LNCaP clone FGC (cell line): Measurements from ENCODE around the gene SLC13A2.

Source experiments
- DNase-seq: peaks from one replicate; pipeline ENCODE4 v3.0.0-alpha.2; 2011; ENCODE audit warnings: low read depth
- H3K4me3 ChIP-seq: 2 replicates; pipeline ENCODE4 v1.5.1; 2011; ENCODE audit warnings: mild to moderate bottlenecking, low read depth, low read length, control low read depth
- TF ChIP-seq, protein P1 (sequence below): IDR thresholded peaks from 2 replicates; pipeline ENCODE4 v1.5.1; 2012; ENCODE audit warnings: mild to moderate bottlenecking; ENCODE audit not compliant: control insufficient read depth, insufficient read depth; ENCODE audit errors: extremely low read depth

Gene SLC13A2

DNA sequence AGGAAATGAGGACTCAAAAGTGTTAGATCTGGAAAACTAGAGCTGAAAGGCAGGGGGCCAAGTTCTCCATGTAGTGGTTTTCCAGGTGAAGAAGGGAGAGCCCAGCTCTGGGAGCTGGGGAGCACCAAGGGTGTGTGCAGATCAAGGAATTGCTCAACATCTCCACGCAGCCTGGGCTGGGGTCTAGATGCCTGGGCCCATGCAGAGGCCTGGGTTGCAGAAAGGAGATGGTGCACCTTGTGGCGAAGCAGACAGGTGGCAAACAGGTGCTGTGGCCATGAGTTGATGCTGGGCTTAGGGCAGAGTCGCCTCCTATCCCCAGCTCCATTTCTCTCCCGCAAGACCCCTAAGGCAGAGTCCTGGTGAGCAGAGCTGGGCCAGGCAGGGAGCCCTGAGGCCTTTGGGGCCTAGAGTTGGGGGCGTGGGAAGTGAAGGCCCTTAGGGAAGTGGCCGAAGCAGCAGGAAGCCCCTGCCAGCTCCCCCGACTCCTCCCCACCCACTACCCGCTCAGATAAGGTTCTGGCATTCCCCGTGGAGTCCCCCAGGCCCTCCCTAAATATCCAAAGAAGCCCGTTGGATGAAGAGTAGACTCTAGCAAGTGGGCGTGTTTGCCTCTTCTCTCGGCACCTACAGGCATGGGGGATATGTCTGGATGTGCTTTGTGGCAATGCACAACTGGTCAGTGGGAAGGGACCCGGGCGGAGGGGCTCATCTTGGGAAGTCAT lies 33.5 kb downstream of the SLC13A2 start:
- no peak overlapping the region for H3K4me3 ChIP-seq
- DNase-seq = no peak
- TF ChIP-seq, protein P1, sequence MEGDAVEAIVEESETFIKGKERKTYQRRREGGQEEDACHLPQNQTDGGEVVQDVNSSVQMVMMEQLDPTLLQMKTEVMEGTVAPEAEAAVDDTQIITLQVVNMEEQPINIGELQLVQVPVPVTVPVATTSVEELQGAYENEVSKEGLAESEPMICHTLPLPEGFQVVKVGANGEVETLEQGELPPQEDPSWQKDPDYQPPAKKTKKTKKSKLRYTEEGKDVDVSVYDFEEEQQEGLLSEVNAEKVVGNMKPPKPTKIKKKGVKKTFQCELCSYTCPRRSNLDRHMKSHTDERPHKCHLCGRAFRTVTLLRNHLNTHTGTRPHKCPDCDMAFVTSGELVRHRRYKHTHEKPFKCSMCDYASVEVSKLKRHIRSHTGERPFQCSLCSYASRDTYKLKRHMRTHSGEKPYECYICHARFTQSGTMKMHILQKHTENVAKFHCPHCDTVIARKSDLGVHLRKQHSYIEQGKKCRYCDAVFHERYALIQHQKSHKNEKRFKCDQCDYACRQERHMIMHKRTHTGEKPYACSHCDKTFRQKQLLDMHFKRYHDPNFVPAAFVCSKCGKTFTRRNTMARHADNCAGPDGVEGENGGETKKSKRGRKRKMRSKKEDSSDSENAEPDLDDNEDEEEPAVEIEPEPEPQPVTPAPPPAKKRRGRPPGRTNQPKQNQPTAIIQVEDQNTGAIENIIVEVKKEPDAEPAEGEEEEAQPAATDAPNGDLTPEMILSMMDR = no peak

DNA sequence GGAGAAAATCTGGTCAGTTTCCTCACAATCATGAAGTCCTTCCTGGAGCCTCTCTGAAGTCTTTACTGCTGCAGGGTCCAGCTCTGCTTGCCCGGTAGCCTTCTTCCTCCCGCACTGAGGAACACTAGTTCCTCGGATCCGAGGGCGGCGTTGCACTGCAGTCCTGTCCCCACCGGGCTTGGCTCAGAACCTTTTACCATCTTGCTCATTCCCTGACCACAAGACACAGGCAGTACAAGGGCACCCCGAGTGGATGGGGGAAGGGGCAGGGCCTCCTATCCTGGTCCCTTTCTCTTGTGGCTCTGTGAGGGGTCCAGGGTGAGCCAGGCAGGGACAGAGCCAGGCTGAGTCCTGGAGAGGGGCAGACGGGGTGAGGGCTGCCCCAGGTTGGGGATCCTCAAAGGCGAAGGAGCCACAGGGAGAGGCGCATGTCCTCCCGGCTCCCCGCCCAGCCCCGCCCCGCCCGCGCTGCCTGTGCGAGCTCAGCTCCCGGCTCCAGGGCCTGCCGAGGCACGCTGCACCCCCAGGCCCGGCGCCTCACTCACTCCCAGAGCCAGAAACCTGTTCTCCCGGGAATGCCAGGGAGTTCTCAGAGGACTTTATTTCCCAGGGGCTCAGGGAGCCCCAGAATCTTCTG lies 34.2 kb downstream of the SLC13A2 start:
- no peak for DNase-seq
- H3K4me3 ChIP-seq = no peak overlapping the region
- TF ChIP-seq, protein P1 = no peak

DNA sequence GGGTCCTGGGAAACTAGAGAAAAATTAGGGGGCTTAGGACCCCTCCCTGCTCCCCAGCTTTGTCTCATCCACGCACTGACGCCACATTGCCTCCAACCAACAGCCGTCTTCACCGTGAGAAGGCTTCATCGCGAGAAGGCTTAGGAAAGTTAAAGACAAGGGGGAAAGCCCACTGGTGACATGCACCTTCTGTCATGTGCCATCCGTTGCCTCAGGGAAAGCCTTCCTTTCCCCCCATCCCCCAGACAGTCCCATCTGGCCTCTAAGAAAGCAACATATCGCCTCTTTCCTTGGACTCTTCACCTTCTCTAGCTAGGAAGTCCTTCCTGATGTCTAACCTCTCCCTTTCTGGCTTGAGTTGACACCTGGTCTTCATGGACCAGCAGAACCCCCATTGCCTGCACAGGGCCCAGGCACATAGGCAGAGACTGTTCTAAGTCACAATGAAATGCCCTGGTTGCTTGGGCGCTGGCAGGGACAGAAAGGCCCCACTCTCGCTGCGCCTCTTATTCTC lies 34.8 kb downstream of the SLC13A2 start:
- TF ChIP-seq, protein P1 = no peak
- no peak overlapping the region for H3K4me3 ChIP-seq
- no peak for DNase-seq

DNA sequence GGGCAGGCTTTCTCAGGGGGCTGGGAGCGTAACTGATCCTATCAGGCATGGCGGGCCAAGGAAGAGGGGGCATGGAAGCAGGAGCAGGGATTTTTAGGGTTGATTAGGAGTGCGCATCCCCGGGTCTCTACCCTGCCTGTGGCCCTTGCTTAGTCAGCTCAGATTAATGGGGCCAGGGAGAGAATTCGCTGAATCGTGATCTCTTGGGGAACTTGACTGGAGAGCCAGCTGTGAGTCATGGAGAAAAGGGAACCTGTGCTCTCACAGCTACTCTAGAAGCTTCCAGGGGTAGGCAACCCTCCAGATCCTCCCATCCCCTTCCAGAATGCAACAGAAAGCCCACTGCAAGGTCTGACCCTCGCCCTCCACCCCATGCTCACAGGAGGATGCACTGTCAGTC lies 36.3 kb downstream of the SLC13A2 start:
- DNase-seq = no peak
- H3K4me3 ChIP-seq = no peak overlapping the region
- TF ChIP-seq, protein P1 = no peak

DNA sequence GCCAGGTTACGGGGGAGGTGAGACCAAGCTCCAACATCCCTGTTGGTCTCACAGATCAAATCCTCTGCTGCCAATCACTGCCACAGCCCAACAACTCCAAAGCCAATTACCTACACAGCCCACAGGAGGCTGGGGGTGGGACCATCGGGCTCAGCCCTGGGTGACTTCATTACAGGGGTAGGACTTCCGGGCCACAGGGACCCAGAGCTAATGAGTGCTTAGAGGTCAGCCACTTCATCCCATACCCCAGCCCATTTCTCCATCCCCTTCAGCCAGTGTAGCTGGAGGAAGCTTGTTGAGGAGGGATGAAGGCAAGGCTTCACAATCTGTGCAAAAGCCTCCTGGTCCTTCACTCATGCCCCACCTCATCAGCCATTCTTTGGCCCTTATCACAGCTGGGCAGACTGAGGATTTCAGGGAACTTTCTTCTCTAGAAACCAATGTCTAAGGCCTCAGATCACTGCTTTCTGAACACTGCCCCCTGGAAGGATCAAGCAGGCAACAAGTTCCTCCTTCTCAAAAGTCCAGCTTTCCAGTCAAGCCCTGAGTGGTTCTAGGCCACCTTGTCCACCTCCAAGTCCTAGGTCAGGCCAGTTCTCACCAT lies 38.5 kb downstream of the SLC13A2 start:
- TF ChIP-seq, protein P1 = no peak
- no peak overlapping the region for H3K4me3 ChIP-seq
- no peak for DNase-seq

DNA sequence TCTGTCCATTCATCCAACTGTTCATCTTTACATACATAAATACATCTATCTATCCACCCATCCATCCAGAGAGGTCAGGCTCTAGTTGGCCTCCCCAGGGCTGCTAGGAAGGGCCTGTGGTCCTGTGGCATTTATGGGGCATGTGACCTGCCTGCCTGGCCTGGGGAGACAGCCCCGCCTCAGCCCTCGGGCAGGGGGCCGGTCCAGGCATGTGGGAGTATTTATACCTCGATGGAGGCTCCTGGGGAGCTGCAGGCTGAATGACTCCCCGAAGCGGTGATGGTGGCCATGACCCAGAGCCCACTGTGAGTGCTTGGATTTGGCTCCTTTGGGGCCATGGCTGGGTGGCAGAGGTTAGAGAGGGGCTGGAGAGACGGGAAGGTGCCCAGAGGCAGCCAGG lies 40.0 kb downstream of the SLC13A2 start:
- DNase-seq = no peak

More for the DNA sequence above, 40.0 kb downstream of the SLC13A2 start:
- TF ChIP-seq, protein P1 = no peak
- no peak overlapping the region for H3K4me3 ChIP-seq
